ENCODE results near the gene RPS3.
"Not testable (repeated sequence)": the region's sequence is repeated elsewhere in the genome, so short reads cannot be mapped to it uniquely, and the experiment has no call there.

Gene RPS3

DNA sequence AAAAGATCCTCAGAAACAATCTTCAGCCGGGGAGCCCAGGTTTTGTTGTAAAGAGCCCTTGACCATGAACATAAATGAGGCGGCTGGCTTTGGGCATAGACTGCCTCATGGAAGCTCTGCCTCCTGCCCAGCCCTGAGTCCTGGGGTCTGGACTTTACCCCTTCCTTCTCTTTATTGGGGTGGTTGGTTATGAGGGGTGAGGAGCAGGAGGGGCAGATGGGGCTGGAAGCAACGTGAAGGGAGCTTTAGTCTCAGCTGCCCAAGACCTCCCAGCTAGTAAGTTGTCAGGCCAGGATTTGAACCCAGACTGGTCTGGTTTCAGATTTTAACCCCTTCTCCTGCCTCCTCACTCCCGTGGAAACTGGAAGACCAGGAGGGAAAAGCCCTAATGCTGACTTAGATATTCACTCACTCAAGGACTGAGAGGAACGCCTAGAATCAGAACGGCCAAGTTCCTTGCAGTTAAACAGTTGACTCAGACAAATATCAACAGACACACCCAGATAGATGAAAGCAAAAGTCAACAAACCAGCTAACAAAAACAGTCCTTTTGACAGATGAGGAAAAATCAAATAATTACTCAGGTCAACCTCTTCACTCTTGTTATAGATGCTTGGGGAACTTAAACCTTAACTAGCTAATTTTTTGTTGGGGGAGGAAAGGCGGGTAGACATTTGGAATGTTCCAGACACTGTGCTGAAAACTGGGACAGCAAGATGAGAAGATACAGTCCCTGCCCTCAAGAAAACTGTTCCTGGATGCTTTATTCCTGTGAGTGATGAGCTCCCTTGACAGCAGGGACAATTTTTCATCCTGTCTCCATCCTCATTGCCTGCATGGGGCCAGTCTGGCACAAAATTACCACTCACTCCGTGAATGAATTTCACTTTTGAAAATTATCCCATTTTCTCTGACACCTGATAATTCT, 27.1 kb upstream of the RPS3 start:
- H3K4me3 ChIP-seq (ENCODE audit: low read depth, low read length) = no peak overlapping the region
- no peak for TF ChIP-seq CTCF (conservative IDR thresholded peaks at IDR 0.05; ENCODE audit: low read depth, low read length)
- DNase-seq (ENCODE audit: low read depth) = no peak

DNA sequence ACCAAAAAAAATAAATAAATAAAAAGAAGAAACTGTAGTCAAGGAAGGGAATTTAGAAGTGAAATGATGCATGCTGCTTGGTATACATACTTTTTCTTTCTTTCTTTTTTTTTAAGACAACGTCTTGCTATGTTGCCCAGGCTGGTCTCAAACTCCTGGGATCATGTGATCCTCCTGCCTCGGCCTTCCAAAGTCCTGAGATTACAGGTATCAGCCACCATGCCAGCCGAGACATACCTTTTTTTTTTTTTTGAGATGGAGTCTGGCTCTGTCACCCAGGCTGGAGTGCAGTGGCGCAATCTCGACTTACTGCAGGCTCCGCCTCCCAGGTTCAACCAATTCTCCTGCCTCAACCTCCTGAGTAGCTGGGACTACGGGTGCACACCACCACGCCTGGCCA, 26.1 kb upstream of the RPS3 start:
- no peak overlapping the region for H3K4me3 ChIP-seq (ENCODE audit: low read depth, low read length)
- TF ChIP-seq CTCF (conservative IDR thresholded peaks at IDR 0.05; ENCODE audit: low read depth, low read length) = no peak
- no peak for DNase-seq (ENCODE audit: low read depth)

- no peak overlapping the region for H3K4me3 ChIP-seq (ENCODE audit: low read depth, low read length)
- DNase-seq (ENCODE audit: low read depth) = no peak
- TF ChIP-seq CTCF (conservative IDR thresholded peaks at IDR 0.05; ENCODE audit: low read depth, low read length) = no peak
Observed at GRCh38 chr11:75374646-75375045, 24.7 kb upstream of the RPS3 start.

- TF ChIP-seq CTCF (conservative IDR thresholded peaks at IDR 0.05; ENCODE audit: low read depth, low read length) = no peak
- DNase-seq (ENCODE audit: low read depth) = no peak
- H3K4me3 ChIP-seq (ENCODE audit: low read depth, low read length) = no peak overlapping the region
Observed at GRCh38 chr11:75375626-75376025, 23.7 kb upstream of the RPS3 start.

GRCh38 chr11:75376175-75376574, 23.1 kb upstream of the RPS3 start:
- no peak overlapping the region for H3K4me3 ChIP-seq (ENCODE audit: low read depth, low read length)
- DNase-seq (ENCODE audit: low read depth) = no peak
- TF ChIP-seq CTCF (conservative IDR thresholded peaks at IDR 0.05; ENCODE audit: low read depth, low read length) = peak; percentile 38

DNA sequence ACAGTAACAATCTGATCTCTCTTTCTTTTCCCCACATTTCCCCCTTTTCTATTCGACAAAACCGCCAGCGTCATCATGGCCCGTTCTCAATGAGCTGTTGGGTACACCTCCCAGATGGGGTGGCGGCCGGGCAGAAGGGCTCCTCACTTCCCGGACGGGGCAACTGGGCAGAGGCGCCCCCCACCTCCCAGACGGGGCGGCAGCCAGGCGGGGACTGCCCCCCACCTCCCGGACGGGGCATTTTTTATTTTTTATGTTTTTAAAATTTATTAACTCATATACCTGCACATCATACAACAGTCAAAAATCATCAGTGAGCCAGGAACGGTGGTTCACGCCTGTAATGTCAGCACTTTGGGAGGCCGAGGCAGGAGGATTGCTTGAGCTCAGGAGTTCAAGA, 20.5 kb upstream of the RPS3 start:
- not testable (repeated sequence) for DNase-seq (ENCODE audit: low read depth); H3K4me3 ChIP-seq (ENCODE audit: low read depth, low read length)

DNA sequence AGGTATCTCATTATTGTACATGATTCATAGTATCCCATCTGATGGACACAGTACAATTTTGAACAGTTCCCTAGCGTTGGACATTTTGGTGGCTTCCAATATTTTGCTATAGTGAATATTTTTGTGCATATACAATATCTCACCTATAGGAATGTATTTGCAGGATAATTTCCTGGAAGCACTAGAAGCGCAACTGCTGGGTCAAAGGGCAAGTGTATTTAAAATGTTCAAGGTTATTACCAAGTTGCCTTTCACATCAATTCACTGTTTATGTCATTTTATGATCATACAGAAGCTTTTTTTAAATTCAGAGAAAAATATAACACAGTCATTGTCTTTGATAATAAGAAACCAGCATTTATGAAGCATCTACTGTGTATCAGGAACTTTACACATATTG, 19.1 kb upstream of the RPS3 start:
- no peak overlapping the region for H3K4me3 ChIP-seq (ENCODE audit: low read depth, low read length)
- TF ChIP-seq CTCF (conservative IDR thresholded peaks at IDR 0.05; ENCODE audit: low read depth, low read length) = no peak
- DNase-seq (ENCODE audit: low read depth) = no peak

Data from choroid plexus epithelial cell (primary cell).